Measurements from ENCODE around the gene CACNA2D4.

Gene CACNA2D4

DNA sequence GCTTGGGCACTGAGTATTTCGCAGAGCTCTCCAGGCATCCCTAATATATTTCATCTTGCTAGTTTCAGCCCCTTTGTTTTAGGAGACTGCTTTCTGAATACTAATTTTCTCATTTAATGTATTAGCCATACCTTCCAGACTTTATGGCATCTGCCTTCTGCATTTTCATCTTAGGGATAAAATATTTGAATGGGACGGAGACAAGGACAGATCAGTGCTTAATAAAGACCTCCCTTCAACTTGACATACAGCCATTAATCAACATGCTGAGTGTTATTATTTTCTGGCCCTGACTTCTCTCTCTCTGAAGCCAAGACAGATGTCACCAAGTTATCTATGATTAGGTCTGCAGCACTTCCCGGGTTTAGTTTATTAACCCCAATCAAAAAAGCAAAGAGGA is 42.4 kb downstream of the CACNA2D4 start:
- no peaks in the 10 kb centered on the region for H3K9me3 ChIP-seq (ENCODE audit: low read length)
- no peak overlapping the region for H2AFZ ChIP-seq (ENCODE audit: low read depth, low read length)
- H3K4me1 ChIP-seq (ENCODE audit: insufficient read depth, low read length) = no peaks in the 10 kb centered on the region
- no peaks in the 10 kb centered on the region for H3K27me3 ChIP-seq (ENCODE audit: insufficient read depth, low read length)
- H3K4me3 ChIP-seq (ENCODE audit: low read length) = no peak overlapping the region
- no peaks in the 10 kb centered on the region for H3K36me3 ChIP-seq (ENCODE audit: insufficient read depth, low read length)

DNA sequence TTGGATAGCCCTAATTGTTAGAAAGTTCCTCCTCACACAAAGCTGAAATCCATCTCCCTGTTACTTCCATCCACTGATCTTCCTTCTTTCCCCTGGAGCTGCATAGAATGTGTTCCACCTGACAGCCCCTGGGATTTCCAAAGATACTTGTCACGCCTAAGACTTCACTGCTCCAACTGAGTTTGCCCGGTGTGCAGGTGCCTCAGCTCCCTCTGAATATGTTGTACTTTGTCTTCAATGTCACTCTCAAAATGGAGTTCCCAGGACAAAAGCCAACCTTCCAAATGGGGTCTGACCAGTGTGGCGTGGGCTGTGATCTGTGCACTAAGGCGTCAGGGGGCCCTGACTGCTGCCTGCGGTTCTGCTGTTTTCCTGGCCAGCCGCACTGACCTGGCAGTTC is 42.8 kb downstream of the CACNA2D4 start:
- no peak overlapping the region for H3K4me3 ChIP-seq (ENCODE audit: low read length)
- H3K36me3 ChIP-seq (ENCODE audit: insufficient read depth, low read length) = no peaks in the 10 kb centered on the region
- no peaks in the 10 kb centered on the region for H3K4me1 ChIP-seq (ENCODE audit: insufficient read depth, low read length)
- H3K27me3 ChIP-seq (ENCODE audit: insufficient read depth, low read length) = no peaks in the 10 kb centered on the region
- H3K9me3 ChIP-seq (ENCODE audit: low read length) = no peaks in the 10 kb centered on the region
- no peak overlapping the region for H2AFZ ChIP-seq (ENCODE audit: low read depth, low read length)

DNA sequence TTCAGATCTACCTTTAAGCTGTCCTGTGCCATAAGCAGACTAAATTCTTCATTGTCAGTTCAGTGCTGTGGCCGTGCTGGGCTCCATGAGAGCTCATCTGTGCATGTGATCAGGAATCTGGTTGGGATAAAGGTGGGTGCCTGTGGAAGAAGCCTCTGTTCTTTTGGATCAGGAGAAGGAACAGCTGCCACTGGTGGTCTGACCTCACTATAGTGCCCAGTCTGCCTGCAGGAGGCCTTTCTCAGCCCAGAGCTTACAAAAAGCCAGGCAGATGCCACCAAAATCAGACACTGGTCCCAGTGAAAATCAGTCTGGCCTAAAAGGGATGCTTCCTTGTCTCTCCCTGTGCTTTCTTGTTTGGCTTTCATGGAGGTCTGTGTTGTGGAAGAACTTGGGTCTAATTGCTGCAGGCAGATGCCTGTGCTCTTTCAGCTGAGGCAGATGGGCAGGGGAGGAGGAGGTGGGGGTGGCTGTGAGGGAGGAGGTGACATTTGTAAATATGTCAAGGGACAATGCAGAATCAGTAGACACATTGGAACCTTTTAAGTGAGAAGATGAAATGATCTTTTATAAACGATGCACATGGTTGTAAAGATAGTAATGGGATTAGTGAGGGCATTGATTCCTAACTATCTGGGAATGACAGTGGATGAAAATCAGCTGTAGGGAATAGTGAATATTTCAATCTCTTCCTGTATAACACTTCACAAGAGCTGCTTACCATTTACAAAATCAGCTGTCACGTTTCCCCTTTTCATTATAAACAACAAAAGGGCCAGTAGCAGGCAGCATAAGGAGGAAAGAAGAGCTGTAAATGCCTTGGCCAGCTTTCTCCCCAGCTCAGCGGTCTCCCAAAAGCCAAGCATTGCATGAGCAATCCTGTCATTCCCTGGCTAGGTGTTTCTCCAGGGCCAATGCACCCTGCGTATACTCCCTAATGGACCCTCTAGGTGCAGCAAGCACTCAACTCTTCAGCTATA is 44.6 kb downstream of the CACNA2D4 start:
- no peak overlapping the region for H3K4me3 ChIP-seq (ENCODE audit: low read length)
- no peaks in the 10 kb centered on the region for H3K9me3 ChIP-seq (ENCODE audit: low read length)
- no peaks in the 10 kb centered on the region for H3K36me3 ChIP-seq (ENCODE audit: insufficient read depth, low read length)
- no peak overlapping the region for H2AFZ ChIP-seq (ENCODE audit: low read depth, low read length)
- H3K27me3 ChIP-seq (ENCODE audit: insufficient read depth, low read length) = no peaks in the 10 kb centered on the region
- no peaks in the 10 kb centered on the region for H3K4me1 ChIP-seq (ENCODE audit: insufficient read depth, low read length)

DNA sequence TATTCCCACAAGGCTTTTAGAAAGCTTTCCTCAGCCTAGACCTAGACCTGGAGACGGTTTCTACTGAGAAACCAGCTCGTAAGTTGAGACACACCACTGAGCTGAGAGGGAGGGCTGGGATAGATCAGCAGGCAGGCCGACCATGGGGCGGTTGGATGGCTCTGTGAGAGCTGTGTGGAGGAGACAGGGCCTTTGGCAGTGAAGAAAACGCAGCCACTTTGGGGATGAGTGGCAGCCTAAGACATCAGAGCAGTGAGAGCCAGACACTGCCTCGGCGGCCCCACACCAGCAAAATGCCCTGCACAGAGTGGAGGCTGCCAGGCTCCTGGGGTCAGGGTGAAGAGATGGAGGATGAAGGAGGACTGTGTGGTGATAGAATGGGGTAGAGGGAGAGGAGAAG is 46.0 kb downstream of the CACNA2D4 start:
- no peak overlapping the region for H3K4me3 ChIP-seq (ENCODE audit: low read length)
- H3K4me1 ChIP-seq (ENCODE audit: insufficient read depth, low read length) = no peaks in the 10 kb centered on the region
- no peaks in the 10 kb centered on the region for H3K9me3 ChIP-seq (ENCODE audit: low read length)
- no peak overlapping the region for H2AFZ ChIP-seq (ENCODE audit: low read depth, low read length)
- H3K27me3 ChIP-seq (ENCODE audit: insufficient read depth, low read length) = no peaks in the 10 kb centered on the region
- H3K36me3 ChIP-seq (ENCODE audit: insufficient read depth, low read length) = no peaks in the 10 kb centered on the region

DNA sequence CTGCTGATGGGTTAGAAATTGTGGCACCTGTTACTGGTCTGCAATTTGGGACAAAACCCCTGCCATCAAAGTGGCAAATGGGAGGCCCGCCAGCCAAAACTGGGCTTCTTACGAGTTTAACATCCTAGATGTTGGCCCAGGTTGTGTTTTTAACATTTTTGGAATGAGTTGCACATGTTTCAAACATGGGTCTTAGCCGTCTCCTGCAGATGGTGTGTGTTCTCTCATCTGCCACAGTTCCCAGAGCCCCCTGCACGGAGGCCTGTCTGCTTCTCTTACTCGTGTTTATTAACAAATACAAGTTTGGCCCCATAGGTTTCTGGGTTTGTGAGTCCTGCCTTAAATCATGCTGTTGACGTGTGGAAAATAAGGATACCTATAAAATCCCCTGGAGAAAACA is 46.5 kb downstream of the CACNA2D4 start:
- Histone ChIP-seq H3K4me3 (ENCODE audit: low read length) (no peak overlapping the region), H3K4me1 (ENCODE audit: insufficient read depth, low read length) (no peaks in the 10 kb centered on the region), H3K36me3 (ENCODE audit: insufficient read depth, low read length) (no peaks in the 10 kb centered on the region), H3K9me3 (ENCODE audit: low read length) (no peaks in the 10 kb centered on the region), H2AFZ (ENCODE audit: low read depth, low read length) (no peak overlapping the region), H3K27me3 (ENCODE audit: insufficient read depth, low read length) (no peaks in the 10 kb centered on the region)

DNA sequence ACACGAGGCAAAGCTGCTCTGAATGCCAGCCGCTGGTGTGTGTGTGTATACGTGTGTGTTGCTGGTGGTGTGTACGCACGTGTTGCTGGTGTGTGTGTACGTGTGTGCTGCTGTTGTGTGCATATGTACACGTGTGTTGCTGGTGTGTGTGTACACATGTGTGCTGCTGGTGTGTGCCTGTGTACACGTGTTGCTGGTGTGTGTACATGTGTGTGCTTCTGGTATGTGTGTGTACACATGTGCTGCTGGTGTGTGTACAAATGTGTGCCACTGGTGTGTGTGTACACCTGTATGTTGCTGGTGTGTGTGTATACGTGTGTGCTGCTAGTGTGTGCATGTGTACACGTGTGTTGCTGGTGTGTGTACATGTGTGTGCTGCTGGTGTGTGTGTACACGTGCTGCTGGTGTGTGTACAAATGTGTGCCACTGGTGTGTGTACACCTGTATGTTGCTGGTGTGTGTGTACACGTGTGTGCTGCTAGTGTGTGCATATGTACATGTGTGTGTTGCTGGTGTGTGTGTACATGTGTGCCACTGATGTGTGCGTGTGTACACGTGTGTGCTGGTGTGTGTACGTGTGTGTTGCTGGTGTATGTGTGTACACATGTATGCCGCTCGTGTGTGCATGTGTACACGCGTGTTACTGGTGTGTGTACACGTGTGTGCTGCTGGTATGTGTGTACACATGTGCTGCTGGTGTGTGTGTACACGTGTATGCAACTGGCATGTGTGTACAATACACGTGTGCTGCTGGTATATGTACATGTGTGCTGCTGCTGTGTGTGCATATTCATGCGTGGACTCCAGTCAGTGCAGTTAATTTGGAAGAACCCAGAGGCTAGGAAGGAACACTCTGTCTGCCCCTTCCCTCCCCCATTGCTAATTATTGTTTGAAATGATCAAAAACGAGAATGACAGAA is 47.2 kb downstream of the CACNA2D4 start:
- no peaks in the 10 kb centered on the region for H3K36me3 ChIP-seq (ENCODE audit: insufficient read depth, low read length)
- no peaks in the 10 kb centered on the region for H3K4me1 ChIP-seq (ENCODE audit: insufficient read depth, low read length)
- no peaks in the 10 kb centered on the region for H3K27me3 ChIP-seq (ENCODE audit: insufficient read depth, low read length)
- H3K4me3 ChIP-seq (ENCODE audit: low read length) = no peak overlapping the region
- H3K9me3 ChIP-seq (ENCODE audit: low read length) = no peaks in the 10 kb centered on the region
- no peak overlapping the region for H2AFZ ChIP-seq (ENCODE audit: low read depth, low read length)

DNA sequence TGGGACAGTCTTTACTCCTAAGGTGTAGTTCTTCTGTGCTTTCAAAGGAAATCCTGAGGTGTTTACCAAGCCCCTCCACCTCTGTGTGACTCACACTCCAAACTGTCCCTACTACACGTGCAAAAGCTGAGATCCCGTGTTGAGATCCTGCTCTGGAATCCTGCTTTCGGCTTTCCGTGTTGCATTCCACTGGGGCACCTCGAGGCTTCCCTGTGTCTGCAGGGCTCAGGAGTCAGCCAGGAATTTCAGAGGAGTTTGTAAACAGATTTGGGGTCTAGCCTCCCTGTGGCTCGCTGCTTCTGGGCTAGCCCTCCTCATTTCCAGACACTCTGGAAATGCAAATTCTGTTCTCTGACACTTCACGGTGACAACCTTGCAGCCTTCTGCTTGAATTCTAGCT is 48.4 kb downstream of the CACNA2D4 start:
- no peaks in the 10 kb centered on the region for H3K36me3 ChIP-seq (ENCODE audit: insufficient read depth, low read length)
- H3K4me3 ChIP-seq (ENCODE audit: low read length) = no peak overlapping the region
- no peak overlapping the region for H2AFZ ChIP-seq (ENCODE audit: low read depth, low read length)
- no peaks in the 10 kb centered on the region for H3K27me3 ChIP-seq (ENCODE audit: insufficient read depth, low read length)
- no peaks in the 10 kb centered on the region for H3K9me3 ChIP-seq (ENCODE audit: low read length)
- no peaks in the 10 kb centered on the region for H3K4me1 ChIP-seq (ENCODE audit: insufficient read depth, low read length)

DNA sequence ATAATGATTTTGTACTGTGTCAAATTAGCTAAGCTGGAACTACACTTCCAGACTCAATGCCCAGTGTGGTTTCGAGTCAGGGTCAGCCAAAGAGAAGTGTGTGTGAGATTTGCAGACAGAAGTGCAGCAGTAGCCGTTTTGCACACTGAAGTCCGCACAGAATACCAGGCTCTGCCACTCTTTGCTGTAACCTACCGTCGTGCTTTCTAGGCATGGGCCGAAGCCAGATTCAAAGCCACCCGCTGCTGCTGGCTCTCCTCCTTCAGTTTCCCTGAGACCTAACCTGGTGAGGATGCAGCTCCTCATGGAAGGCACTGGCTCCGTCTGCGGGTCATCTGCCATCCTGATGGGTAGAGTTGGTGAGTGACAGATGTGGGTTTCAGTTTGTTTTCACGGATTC is 49.3 kb downstream of the CACNA2D4 start:
- Histone ChIP-seq H3K4me3 (ENCODE audit: low read length) (no peak overlapping the region), H3K27me3 (ENCODE audit: insufficient read depth, low read length) (no peaks in the 10 kb centered on the region), H3K4me1 (ENCODE audit: insufficient read depth, low read length) (no peaks in the 10 kb centered on the region), H2AFZ (ENCODE audit: low read depth, low read length) (no peak overlapping the region), H3K36me3 (ENCODE audit: insufficient read depth, low read length) (no peaks in the 10 kb centered on the region), H3K9me3 (ENCODE audit: low read length) (no peaks in the 10 kb centered on the region)

DNA sequence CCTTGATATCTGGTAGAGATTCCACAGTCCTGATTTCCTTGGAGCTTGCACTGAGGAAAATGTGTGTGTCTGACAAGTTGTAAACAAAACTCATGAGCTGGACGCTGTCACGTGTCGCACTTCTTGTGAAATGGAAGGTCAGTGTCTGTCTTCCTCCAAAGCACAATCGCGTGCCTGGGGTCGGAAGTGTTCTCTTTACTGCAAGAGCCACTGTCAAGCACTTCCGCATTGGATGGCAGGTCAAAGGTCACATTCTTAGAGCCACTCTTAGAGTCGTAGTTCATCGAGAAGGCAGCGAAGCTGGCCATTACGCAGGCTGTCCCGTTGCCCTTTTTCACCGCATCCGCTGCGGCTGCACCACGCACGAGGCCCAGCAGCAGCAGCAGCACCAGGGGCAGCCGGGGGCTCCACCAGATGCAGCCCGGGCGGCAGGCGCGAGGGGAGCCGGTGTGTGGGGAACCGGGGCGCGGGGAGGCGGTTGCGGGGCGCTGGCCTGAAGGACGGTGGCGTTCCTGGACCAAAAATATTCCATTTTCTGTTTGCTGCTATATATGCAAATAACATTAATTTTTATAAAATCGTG is 53.1 kb downstream of the CACNA2D4 start:
- Histone ChIP-seq H3K36me3 (ENCODE audit: insufficient read depth, low read length) (no peaks in the 10 kb centered on the region), H3K4me1 (ENCODE audit: insufficient read depth, low read length) (no peaks in the 10 kb centered on the region), H3K4me3 (ENCODE audit: low read length) (no peak overlapping the region), H2AFZ (ENCODE audit: low read depth, low read length) (no peak overlapping the region), H3K27me3 (ENCODE audit: insufficient read depth, low read length) (no peaks in the 10 kb centered on the region), H3K9me3 (ENCODE audit: low read length) (no peaks in the 10 kb centered on the region)

DNA sequence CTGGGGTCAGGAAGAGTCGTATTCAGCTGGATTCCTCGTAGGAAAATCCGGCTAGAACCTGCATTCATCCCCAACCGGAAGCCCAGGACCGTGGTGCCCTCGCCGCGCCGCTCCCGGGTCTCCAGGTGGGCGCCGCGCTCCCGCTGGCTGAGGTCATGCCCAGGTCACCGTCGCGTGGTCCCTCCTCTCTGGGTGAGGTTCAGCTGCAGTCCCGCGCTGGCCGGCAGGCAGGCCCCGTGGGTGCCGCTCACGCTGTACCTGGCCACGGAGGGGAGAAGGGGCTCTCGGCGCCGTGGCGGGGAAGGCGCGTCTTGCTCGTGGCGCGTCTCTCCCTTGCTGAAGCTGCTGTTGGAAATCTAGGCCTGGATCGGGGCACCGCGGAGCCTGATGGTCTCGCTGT is 53.6 kb downstream of the CACNA2D4 start:
- H3K27me3 ChIP-seq (ENCODE audit: insufficient read depth, low read length) = no peaks in the 10 kb centered on the region
- H3K9me3 ChIP-seq (ENCODE audit: low read length) = no peaks in the 10 kb centered on the region
- no peak overlapping the region for H3K4me3 ChIP-seq (ENCODE audit: low read length)
- H3K36me3 ChIP-seq (ENCODE audit: insufficient read depth, low read length) = no peaks in the 10 kb centered on the region
- no peak overlapping the region for H2AFZ ChIP-seq (ENCODE audit: low read depth, low read length)
- H3K4me1 ChIP-seq (ENCODE audit: insufficient read depth, low read length) = no peaks in the 10 kb centered on the region

DNA sequence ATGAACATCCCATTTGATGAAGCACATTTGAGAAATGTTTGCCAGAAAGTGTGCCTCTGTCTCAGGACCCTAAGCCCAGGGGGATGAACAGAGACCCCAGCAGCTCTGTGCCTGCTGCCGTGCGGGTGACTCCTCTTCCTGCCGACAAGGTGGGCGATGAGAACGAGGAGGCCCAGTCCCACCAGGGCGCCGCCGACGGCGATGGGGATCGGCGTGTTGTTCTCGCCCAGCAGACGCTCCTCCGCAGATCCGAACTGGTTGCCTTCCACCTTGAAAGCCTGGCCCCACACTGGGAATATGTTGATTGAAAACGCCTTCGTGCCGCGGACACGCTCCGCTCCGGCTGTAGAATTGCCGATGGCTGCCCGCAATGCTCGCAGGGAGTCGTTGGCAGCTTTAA is 54.0 kb downstream of the CACNA2D4 start:
- no peaks in the 10 kb centered on the region for H3K9me3 ChIP-seq (ENCODE audit: low read length)
- H3K27me3 ChIP-seq (ENCODE audit: insufficient read depth, low read length) = no peaks in the 10 kb centered on the region
- no peaks in the 10 kb centered on the region for H3K4me1 ChIP-seq (ENCODE audit: insufficient read depth, low read length)
- H3K4me3 ChIP-seq (ENCODE audit: low read length) = no peak overlapping the region
- no peaks in the 10 kb centered on the region for H3K36me3 ChIP-seq (ENCODE audit: insufficient read depth, low read length)
- H2AFZ ChIP-seq (ENCODE audit: low read depth, low read length) = no peak overlapping the region

DNA sequence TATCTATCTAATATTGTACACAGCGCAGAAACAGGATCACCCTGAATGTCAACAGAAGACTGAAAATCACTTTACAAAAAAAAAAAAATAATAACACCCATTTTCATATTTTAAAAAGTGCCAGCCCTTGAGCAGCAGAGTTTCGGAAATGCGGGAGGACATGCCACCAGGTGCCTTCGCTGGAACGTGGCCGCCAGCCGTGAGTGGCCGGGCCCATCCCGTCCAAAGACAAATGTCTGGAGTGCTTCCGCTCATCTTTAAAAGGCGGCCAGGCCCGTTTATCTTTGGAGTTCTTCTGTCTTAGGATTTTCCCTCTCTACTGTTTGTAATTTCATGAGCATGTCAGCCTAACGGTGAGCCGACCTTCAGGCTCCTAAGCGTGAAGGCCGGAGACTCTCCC is 54.6 kb downstream of the CACNA2D4 start:
- Histone ChIP-seq H3K4me1 (ENCODE audit: insufficient read depth, low read length) (no peaks in the 10 kb centered on the region), H3K9me3 (ENCODE audit: low read length) (no peaks in the 10 kb centered on the region), H3K27me3 (ENCODE audit: insufficient read depth, low read length) (no peaks in the 10 kb centered on the region), H3K4me3 (ENCODE audit: low read length) (no peak overlapping the region), H2AFZ (ENCODE audit: low read depth, low read length) (no peak overlapping the region), H3K36me3 (ENCODE audit: insufficient read depth, low read length) (no peaks in the 10 kb centered on the region)

DNA sequence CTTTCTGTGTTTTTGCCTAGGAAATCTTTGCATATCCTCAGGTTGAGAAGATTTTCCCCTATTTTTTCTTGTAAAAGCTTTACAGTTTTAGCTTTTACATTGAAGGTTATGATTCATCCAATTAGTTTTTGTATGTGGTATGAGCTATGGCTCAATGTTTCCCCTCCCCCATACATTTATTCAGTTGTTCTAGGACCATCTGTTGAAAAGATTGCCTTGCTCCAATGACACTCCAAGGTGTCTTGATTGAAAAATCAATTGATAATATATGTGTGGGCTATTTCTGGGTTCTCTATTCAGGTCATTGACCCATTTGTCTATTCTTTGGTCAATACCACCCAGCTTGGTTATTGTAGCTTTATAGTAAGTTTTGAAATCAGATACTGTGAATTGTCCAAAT is 55.5 kb downstream of the CACNA2D4 start:
- Histone ChIP-seq H3K36me3 (ENCODE audit: insufficient read depth, low read length) (no peaks in the 10 kb centered on the region), H3K9me3 (ENCODE audit: low read length) (no peaks in the 10 kb centered on the region), H3K4me3 (ENCODE audit: low read length) (no peak overlapping the region), H3K4me1 (ENCODE audit: insufficient read depth, low read length) (no peaks in the 10 kb centered on the region), H3K27me3 (ENCODE audit: insufficient read depth, low read length) (peaks cover 2% of the 10 kb centered on the region), H2AFZ (ENCODE audit: low read depth, low read length) (no peak overlapping the region)
